Natural killer cell (primary cell): Measurements from ENCODE around the gene RFX3. TPM values are rescaled to one million over a fixed set of nuclear protein-coding genes. Genes with fewer than 3 reads are reported as not detected.
A peak's percentile ranks its signal among the peaks of the same experiment; 100 is the strongest.

Source experiments
- ATAC-seq, 3 donors: fragments of 150-1000 bp in 2 of 3; fragments of 200-7000 bp in 1 of 3; cut with Tn5 transposase; 1 replicate in 1 of 3; 2 replicates in 2 of 3; pipeline ENCODE4 v1.10.0; 2021; ENCODE audit warnings: mild to moderate bottlenecking in 2 of 3, moderate library complexity in 2 of 3
- DNase-seq, 2 donors: peaks; one replicate each; pipeline versions ENCODE4 v3.0.0 to v3.0.0-alpha.2; 2013 to 2021; ENCODE audit warnings: mixed read lengths in 1 of 2
- H3K27ac ChIP-seq: one replicate; pipeline ENCODE4 v1.5.1; 2013; ENCODE audit warnings: mild to moderate bottlenecking, low read length
- H3K27me3 ChIP-seq: one replicate; pipeline ENCODE4 v1.6.1; 2013; ENCODE audit warnings: low read length; ENCODE audit not compliant: control insufficient read depth, insufficient read depth
- H3K36me3 ChIP-seq: one replicate; pipeline ENCODE4 v1.6.1; 2013; ENCODE audit warnings: low read length; ENCODE audit not compliant: control insufficient read depth, insufficient read depth
- H3K4me1 ChIP-seq: one replicate; pipeline ENCODE4 v1.6.1; 2013; ENCODE audit warnings: low read length; ENCODE audit not compliant: control insufficient read depth, insufficient read depth
- H3K4me3 ChIP-seq: one replicate; pipeline ENCODE4 v1.5.1; 2013; ENCODE audit warnings: low read length
- H3K9me3 ChIP-seq: one replicate; pipeline ENCODE4 v1.6.1; 2013; ENCODE audit warnings: low read length; ENCODE audit not compliant: control insufficient read depth, insufficient read depth
- H3K27ac Mint-ChIP-seq, 2 donors: one replicate each; pipeline ENCODE4 v1.8.0; 2022; ENCODE audit warnings: mild to moderate bottlenecking in 2 of 2, mixed read lengths in 2 of 2, moderate library complexity in 1 of 2
- H3K27me3 Mint-ChIP-seq, 2 donors: one replicate each; pipeline ENCODE4 v1.8.0; 2022; ENCODE audit warnings: low read depth in 2 of 2, mixed read lengths in 2 of 2
- H3K36me3 Mint-ChIP-seq: one replicate; pipeline ENCODE4 v1.8.0; 2022; ENCODE audit warnings: mixed read lengths
- H3K4me1 Mint-ChIP-seq, 2 donors: one replicate each; pipeline ENCODE4 v1.8.0; 2022; ENCODE audit warnings: mixed read lengths in 2 of 2
- H3K4me3 Mint-ChIP-seq: one replicate; pipeline ENCODE4 v1.8.0; 2022; ENCODE audit warnings: mild to moderate bottlenecking, moderate library complexity, mixed read lengths
- H3K9me3 Mint-ChIP-seq, 2 donors: one replicate each; pipeline ENCODE4 v1.8.0; 2022; ENCODE audit warnings: mixed read lengths in 2 of 2
- CTCF ChIP-seq: fragments of 200-600 bp; IDR thresholded peaks from one replicate; pipeline ENCODE4 v1.8.0; 2022; ENCODE audit warnings: antibody characterized with exemption
- WGBS: methylation state at CpG from one replicate; pipeline ENCODE4 v1.1.7; 2013; ENCODE audit warnings: missing lambda C conversion rate; ENCODE audit not compliant: insufficient coverage; 5-methylcytosine and 5-hydroxymethylcytosine counted together
- intact Hi-C: fragments of 100-400 bp; cut with micrococcal nuclease; formaldehyde crosslinking; loops from one replicate; pipeline ENCODE4 v1.14.2; 2022
- total RNA-seq, 4 donors: library from RNA; stranded (reverse); fragments of 120-200 nt in 1 of 4; gene quantifications; one replicate each; pipeline versions ENCODE4 v1.2.3 to v1.2.4, GENCODE V29; 2013 to 2022

The RFX3 gene
- total RNA-seq, 3 donors from 2014 or later (not counting 1 experiment from before 2014, with no cell fraction given): 24.0 to 30.6 (median 30.0) TPM

- peak overlapping the region; percentile 11 to 69 for H3K27ac Mint-ChIP-seq
- H3K27me3 ChIP-seq: no peaks in the 10 kb centered on the region
- peaks cover 14% of the 10 kb centered on the region for H3K36me3 Mint-ChIP-seq
- no peaks in the 10 kb centered on the region for H3K4me1 ChIP-seq
- H3K4me1 Mint-ChIP-seq: peaks cover 37 to 45% of the 10 kb centered on the region in 2 donors
- H3K4me3 ChIP-seq: no peak overlapping the region
- intact Hi-C loops: no loop called here
- no peak for TF ChIP-seq CTCF
- H3K4me3 Mint-ChIP-seq: peak overlapping the region; percentile 51
- H3K27ac ChIP-seq: no peak overlapping the region
- 88% methylated on average over 2 of the region's 2 CpGs for WGBS
- DNase-seq (no peak), ATAC-seq (no peak)
- H3K9me3 ChIP-seq: no peaks in the 10 kb centered on the region
- no peaks in the 10 kb centered on the region for H3K9me3 Mint-ChIP-seq
- H3K27me3 Mint-ChIP-seq: no peaks in the 10 kb centered on the region
- H3K36me3 ChIP-seq: no peaks in the 10 kb centered on the region
Observed at GRCh38 chr9:3474821-3475220, 51.0 kb downstream of the RFX3 start.

GRCh38 chr9:3473405-3473804, 52.4 kb downstream of the RFX3 start:
- no peaks in the 10 kb centered on the region for H3K9me3 Mint-ChIP-seq
- DNase-seq (peak in 1 of 2 donors; percentile 21), ATAC-seq (peak; percentile 47 to 71 (median 70))
- Histone ChIP-seq H3K27ac (no peak overlapping the region), H3K9me3 (no peaks in the 10 kb centered on the region), H3K27me3 (no peaks in the 10 kb centered on the region), H3K36me3 (no peaks in the 10 kb centered on the region), H3K4me1 (no peaks in the 10 kb centered on the region), H3K4me3 (no peak overlapping the region)
- H3K4me3 Mint-ChIP-seq: no peak overlapping the region
- peaks cover 11% of the 10 kb centered on the region for H3K36me3 Mint-ChIP-seq
- peaks cover 30 to 39% of the 10 kb centered on the region in 2 donors for H3K4me1 Mint-ChIP-seq
- WGBS: no CpG with 5 or more reads among the region's 1 CpG
- no peaks in the 10 kb centered on the region for H3K27me3 Mint-ChIP-seq
- peak overlapping the region; percentile 63 for H3K27ac Mint-ChIP-seq
- intact Hi-C loops: no loop called here
- TF ChIP-seq CTCF: no peak

- Mint-ChIP-seq H3K36me3 (no peaks in the 10 kb centered on the region), H3K27ac (no peak overlapping the region), H3K9me3 (no peaks in the 10 kb centered on the region), H3K4me1 (peaks cover 19 to 24% of the 10 kb centered on the region in 2 donors), H3K27me3 (no peaks in the 10 kb centered on the region), H3K4me3 (no peak overlapping the region)
- ATAC-seq: no peak
- Histone ChIP-seq H3K4me3 (no peak overlapping the region), H3K36me3 (no peaks in the 10 kb centered on the region), H3K27me3 (no peaks in the 10 kb centered on the region), H3K9me3 (no peaks in the 10 kb centered on the region), H3K27ac (no peak overlapping the region), H3K4me1 (no peaks in the 10 kb centered on the region)
- no peak for TF ChIP-seq CTCF
- 100% methylated on average over 2 of the region's 3 CpGs for WGBS
- no peak for DNase-seq
- intact Hi-C loops: no loop called here
Observed at GRCh38 chr9:3471883-3472282, 53.9 kb downstream of the RFX3 start.
